HG03135 (cell line): Measurements from ENCODE around the gene CNIH1.
"Not testable (repeated sequence)": the region's sequence is repeated elsewhere in the genome, so short reads cannot be mapped to it uniquely, and the experiment has no call there.

Experiments used
- ATAC-seq: cut with Tn5 transposase; IDR thresholded peaks from one replicate; pipeline ENCODE4 v1.9.1; 2021; ENCODE audit warnings: mild to moderate bottlenecking, moderate library complexity; ENCODE audit not compliant: unreplicated experiment

Gene CNIH1

GRCh38 chr14:54470701-54471100 is 29.5 kb upstream of the CNIH1 start:
- no peak for ATAC-seq

GRCh38 chr14:54467280-54467679 is 26.1 kb upstream of the CNIH1 start:
- ATAC-seq, result no peak

- ATAC-seq, result no peak
These were observed 24.5 kb upstream of the CNIH1 start for GRCh38 chr14:54465654-54466053.

- ATAC-seq, result no peak
These were observed 20.9 kb upstream of the CNIH1 start for GRCh38 chr14:54462048-54462447.

- ATAC-seq, result no peak
These were observed 17.9 kb upstream of the CNIH1 start for GRCh38 chr14:54459106-54459505.

- ATAC-seq, result not testable (repeated sequence)
These were observed 17.4 kb upstream of the CNIH1 start for GRCh38 chr14:54458536-54458935.

GRCh38 chr14:54457609-54457996 is 16.4 kb upstream of the CNIH1 start:
- ATAC-seq, result no peak

GRCh38 chr14:54456820-54457608 is 15.8 kb upstream of the CNIH1 start:
- not testable (repeated sequence) for ATAC-seq

- no peak for ATAC-seq
These were observed 14.2 kb upstream of the CNIH1 start for GRCh38 chr14:54455363-54455762.

- not testable (repeated sequence) for ATAC-seq
These were observed 12.8 kb upstream of the CNIH1 start for GRCh38 chr14:54453990-54454389.

GRCh38 chr14:54453252-54453651 is 12.1 kb upstream of the CNIH1 start:
- no peak for ATAC-seq

GRCh38 chr14:54451961-54452360 is 10.8 kb upstream of the CNIH1 start:
- no peak for ATAC-seq

- ATAC-seq, result no peak
These were observed 10.0 kb upstream of the CNIH1 start for GRCh38 chr14:54451121-54451601.

GRCh38 chr14:54450535-54450934 is 9.4 kb upstream of the CNIH1 start:
- no peak for ATAC-seq

- ATAC-seq, result no peak
These were observed 6.1 kb upstream of the CNIH1 start for GRCh38 chr14:54447231-54447692.

GRCh38 chr14:54446161-54446693 is 5.1 kb upstream of the CNIH1 start:
- ATAC-seq, result no peak

- ATAC-seq, result no peak
These were observed 3.5 kb upstream of the CNIH1 start for GRCh38 chr14:54444681-54445080.

GRCh38 chr14:54443981-54444380 is 2.8 kb upstream of the CNIH1 start:
- ATAC-seq, result no peak

- ATAC-seq, result not testable (repeated sequence)
These were observed 1.8 kb upstream of the CNIH1 start for GRCh38 chr14:54442961-54443360.

GRCh38 chr14:54440476-54440872 is 700 bp downstream of the CNIH1 start:
- ATAC-seq, result no peak

- ATAC-seq, result no peak
These were observed 1.1 kb downstream of the CNIH1 start for GRCh38 chr14:54440037-54440436.

GRCh38 chr14:54438703-54439102 is 2.5 kb downstream of the CNIH1 start:
- ATAC-seq, result no peak
